ENCODE results near the gene HOXD1. TPM values are rescaled to one million over a fixed set of nuclear protein-coding genes. Genes with fewer than 3 reads are reported as not detected.

Gene HOXD1
- total RNA-seq, 1 experiment from 2014 or later, result 0.18 TPM

- in situ Hi-C loops (cut with HindIII; ENCODE audit: low pct_unique_long_range_greater_than_20kb, low sequenced_read_pairs) (no loop called here), intact Hi-C loops (cut with micrococcal nuclease; ENCODE audit: unreplicated experiment) (no loop called here)
- DNase-seq (ENCODE audit: low read depth, low spot score) (no peak), ATAC-seq (no peak)
- ChIA-PET POLR2A (no interaction called here), CTCF (no interaction called here)
- Histone ChIP-seq H3K4me3 (ENCODE audit: low read depth in 2 of 2, low read length in 2 of 2) (no peak overlapping the region), H3K36me3 (ENCODE audit: control insufficient read depth, insufficient read depth, low read length) (no peaks in the 10 kb centered on the region), H3K4me1 (ENCODE audit: control insufficient read depth, insufficient read depth, low read length) (no peaks in the 10 kb centered on the region), H3K27ac (ENCODE audit: low read length) (no peak overlapping the region), H3K9me3 (ENCODE audit: control insufficient read depth, insufficient read depth, low read depth, low read length) (no peaks in the 10 kb centered on the region), H3K27me3 (ENCODE audit: control insufficient read depth, insufficient read depth, low read length) (no peaks in the 10 kb centered on the region)
- no TSS peak for BruUV-seq (replicated peaks)
- TF ChIP-seq REST (IDR thresholded peaks at IDR 0.05; ENCODE audit: insufficient read depth in 1 of 2, low read depth in 2 of 2, low read length in 1 of 2) (no peak), POLR2AphosphoS5 (IDR thresholded peaks at IDR 0.05; ENCODE audit: low read depth, low read length) (no peak), CTCF (IDR thresholded peaks at IDR 0.05) (no peak)
These were observed 41.2 kb upstream of the HOXD1 start for GRCh38 chr2:176147210-176147799.

GRCh38 chr2:176147800-176148496, 40.5 kb upstream of the HOXD1 start:
- in situ Hi-C loops (cut with HindIII; ENCODE audit: low pct_unique_long_range_greater_than_20kb, low sequenced_read_pairs) (no loop called here), intact Hi-C loops (cut with micrococcal nuclease; ENCODE audit: unreplicated experiment) (no loop called here)
- H3K4me3 ChIP-seq (ENCODE audit: low read depth in 2 of 2, low read length in 2 of 2), result no peak overlapping the region
- H3K36me3 ChIP-seq (ENCODE audit: control insufficient read depth, insufficient read depth, low read length), result no peaks in the 10 kb centered on the region
- no peak overlapping the region for H3K27ac ChIP-seq (ENCODE audit: low read length)
- ChIA-PET POLR2A (no interaction called here), CTCF (no interaction called here)
- BruUV-seq (replicated peaks), result no TSS peak
- TF ChIP-seq POLR2AphosphoS5 (IDR thresholded peaks at IDR 0.05; ENCODE audit: low read depth, low read length) (no peak), SIN3A (IDR thresholded peaks at IDR 0.05; ENCODE audit: borderline replicate concordance, insufficient read depth, low read depth, low read length) (no peak), REST (IDR thresholded peaks at IDR 0.05; ENCODE audit: insufficient read depth in 1 of 2, low read depth in 2 of 2, low read length in 1 of 2) (no peak), CTCF (IDR thresholded peaks at IDR 0.05) (no peak), TCF7L2 (IDR thresholded peaks at IDR 0.05; ENCODE audit: low read depth, low read length) (no peak)
- H3K9me3 ChIP-seq (ENCODE audit: control insufficient read depth, insufficient read depth, low read depth, low read length), result no peaks in the 10 kb centered on the region
- no peaks in the 10 kb centered on the region for H3K27me3 ChIP-seq (ENCODE audit: control insufficient read depth, insufficient read depth, low read length)
- DNase-seq (ENCODE audit: low read depth, low spot score) (no peak), ATAC-seq (no peak)
- H3K4me1 ChIP-seq (ENCODE audit: control insufficient read depth, insufficient read depth, low read length), result no peaks in the 10 kb centered on the region
